Right atrium auricular region (tissue), 2 donors: ENCODE measurements around the gene CLIC5. TPM values are rescaled to one million over a fixed set of nuclear protein-coding genes. Genes with fewer than 3 reads are reported as not detected.

ENCODE experiments used
- DNase-seq: peaks from one replicate; pipeline ENCODE4 v3.0.0-alpha.2; 2019; ENCODE audit warnings: low spot score
- H3K27ac ChIP-seq, 2 donors: fragments of 200-600 bp; sonication (generic); 1 replicate in 1 of 2; 2 replicates in 1 of 2; pipeline ENCODE4 v1.5.1; 2016 to 2019
- H3K27me3 ChIP-seq, 2 donors: fragments of 200-600 bp; sonication (generic); one replicate each; pipeline versions ENCODE4 v1.5.1 to v1.6.0; 2017 to 2019
- H3K36me3 ChIP-seq: fragments of 200-600 bp; sonication (generic); one replicate; pipeline ENCODE4 v1.5.1; 2016
- H3K4me1 ChIP-seq, 2 donors: fragments of 200-600 bp; sonication (generic); one replicate each; pipeline versions ENCODE4 v1.5.1 to v1.6.0; 2017 to 2019
- H3K4me3 ChIP-seq, 2 donors: fragments of 200-600 bp; sonication (generic); 1 replicate in 1 of 2; 2 replicates in 1 of 2; pipeline ENCODE4 v1.5.1; 2017 to 2019; ENCODE audit warnings: mild to moderate bottlenecking in 1 of 2, moderate library complexity in 1 of 2
- H3K9me3 ChIP-seq, 2 donors: fragments of 200-600 bp; sonication (generic); one replicate each; pipeline ENCODE4 v1.5.1; 2019
- CTCF ChIP-seq, 2 donors: fragments of 200-600 bp; sonication (generic); IDR thresholded peaks; one replicate each; pipeline ENCODE4 v1.5.1; 2019; ENCODE audit warnings: antibody characterized with exemption in 2 of 2
- total RNA-seq, 2 donors: library from RNA; depleted of rRNA; stranded (reverse); fragments of >200 nt; gene quantifications; one replicate each; pipeline ENCODE4 v1.1.0, GENCODE V29; 2016

CLIC5 gene
- total RNA-seq, 2 donors from 2014 or later, result 99.8 to 114 TPM

- no peak for TF ChIP-seq CTCF (IDR thresholded peaks at IDR 0.05)
- no peaks in the 10 kb centered on the region for H3K36me3 ChIP-seq
- H3K27ac ChIP-seq, result peak overlapping the region; percentile 66 to 69
- H3K4me3 ChIP-seq, result no peak overlapping the region
- H3K27me3 ChIP-seq, result no peaks in the 10 kb centered on the region
- peaks cover 0 to 33% of the 10 kb centered on the region in 2 donors for H3K4me1 ChIP-seq
- no peaks in the 10 kb centered on the region for H3K9me3 ChIP-seq
- DNase-seq, result peak; percentile 72
Measured at GRCh38 chr6:46044881-46045617, 29.4 kb upstream of the CLIC5 start.

- Histone ChIP-seq H3K27ac (no peak overlapping the region), H3K36me3 (no peaks in the 10 kb centered on the region), H3K9me3 (no peaks in the 10 kb centered on the region), H3K4me3 (no peak overlapping the region), H3K27me3 (no peaks in the 10 kb centered on the region), H3K4me1 (peaks cover 0 to 33% of the 10 kb centered on the region in 2 donors)
- TF ChIP-seq CTCF (IDR thresholded peaks at IDR 0.05), result peak in 1 of 2 donors; percentile 68
- DNase-seq, result no peak
Measured at GRCh38 chr6:46042355-46042999, 26.8 kb upstream of the CLIC5 start.

- no peak for DNase-seq
- Histone ChIP-seq H3K4me3 (no peak overlapping the region), H3K9me3 (no peaks in the 10 kb centered on the region), H3K36me3 (no peaks in the 10 kb centered on the region), H3K4me1 (peaks cover 0 to 28% of the 10 kb centered on the region in 2 donors), H3K27me3 (no peaks in the 10 kb centered on the region), H3K27ac (no peak overlapping the region)
- no peak for TF ChIP-seq CTCF (IDR thresholded peaks at IDR 0.05)
Measured at GRCh38 chr6:46040288-46040687, 24.6 kb upstream of the CLIC5 start.

- no peaks in the 10 kb centered on the region for H3K36me3 ChIP-seq
- TF ChIP-seq CTCF (IDR thresholded peaks at IDR 0.05), result no peak
- peaks cover 0 to 22% of the 10 kb centered on the region in 2 donors for H3K4me1 ChIP-seq
- H3K27me3 ChIP-seq, result no peaks in the 10 kb centered on the region
- no peak overlapping the region for H3K27ac ChIP-seq
- H3K9me3 ChIP-seq, result no peaks in the 10 kb centered on the region
- no peak for DNase-seq
- H3K4me3 ChIP-seq, result no peak overlapping the region
Measured at GRCh38 chr6:46039646-46040045, 24.0 kb upstream of the CLIC5 start.

GRCh38 chr6:46036911-46037310, 21.3 kb upstream of the CLIC5 start:
- no peak overlapping the region for H3K27ac ChIP-seq
- DNase-seq, result no peak
- no peaks in the 10 kb centered on the region for H3K4me1 ChIP-seq

More at GRCh38 chr6:46036911-46037310, 21.3 kb upstream of the CLIC5 start:
- Histone ChIP-seq H3K36me3 (no peaks in the 10 kb centered on the region), H3K27me3 (no peaks in the 10 kb centered on the region), H3K9me3 (no peaks in the 10 kb centered on the region), H3K4me3 (no peak overlapping the region)
- TF ChIP-seq CTCF (IDR thresholded peaks at IDR 0.05), result no peak
